HG03108 (cell line): Measurements from ENCODE around the gene DCLRE1B.
"Not testable (repeated sequence)": the region's sequence is repeated elsewhere in the genome, so short reads cannot be mapped to it uniquely, and the experiment has no call there.

Experiments used
- ATAC-seq: cut with Tn5 transposase; IDR thresholded peaks from one replicate; pipeline ENCODE4 v1.9.1; 2021; ENCODE audit warnings: moderate library complexity; ENCODE audit not compliant: unreplicated experiment

DCLRE1B gene

DNA sequence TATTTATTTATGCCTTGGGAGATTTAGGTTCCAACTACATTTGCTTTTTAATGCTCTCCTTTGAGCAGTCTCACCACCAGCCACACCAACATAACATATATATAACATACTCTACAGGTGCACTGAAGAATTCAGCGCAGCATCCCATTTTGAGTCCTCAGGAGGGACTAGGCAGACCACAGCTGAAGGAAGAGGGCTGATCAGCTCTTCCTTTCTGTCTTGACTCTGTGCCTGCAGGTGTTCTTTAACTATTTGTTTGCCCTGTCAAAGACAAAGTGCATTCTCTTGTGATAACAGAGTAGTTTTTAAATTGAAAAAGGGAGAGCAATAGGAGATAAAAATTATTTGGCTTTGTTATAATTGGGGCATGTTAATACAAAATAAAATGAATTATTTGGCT lies 41.0 kb downstream of the DCLRE1B start:
- no peak for ATAC-seq

GRCh38 chr1:113946678-113947387 lies 41.7 kb downstream of the DCLRE1B start:
- no peak for ATAC-seq

- no peak for ATAC-seq
Observed at GRCh38 chr1:113947388-113948107, 42.4 kb downstream of the DCLRE1B start.

DNA sequence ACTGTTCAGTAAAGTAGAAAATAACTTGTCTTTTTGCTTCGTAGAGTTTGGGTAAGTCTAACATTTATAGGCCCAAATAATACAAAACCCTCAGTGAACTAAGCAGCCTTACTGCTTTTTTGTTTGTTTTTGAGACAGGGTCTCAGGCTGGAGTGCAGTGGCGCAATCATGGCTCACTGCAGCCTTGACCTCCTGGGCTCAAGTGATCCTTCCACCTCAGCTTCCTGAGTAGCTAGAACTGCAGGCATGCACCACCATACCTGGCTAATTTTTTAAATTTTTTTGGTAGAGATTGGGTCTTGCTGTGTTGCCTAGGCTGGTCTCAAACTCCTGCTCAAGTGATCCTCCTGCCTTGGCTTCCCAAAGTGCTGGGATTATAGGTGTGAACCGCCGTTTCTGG lies 43.0 kb downstream of the DCLRE1B start:
- not testable (repeated sequence) for ATAC-seq

- ATAC-seq = no peak
Observed at GRCh38 chr1:113949007-113949406, 43.9 kb downstream of the DCLRE1B start.

DNA sequence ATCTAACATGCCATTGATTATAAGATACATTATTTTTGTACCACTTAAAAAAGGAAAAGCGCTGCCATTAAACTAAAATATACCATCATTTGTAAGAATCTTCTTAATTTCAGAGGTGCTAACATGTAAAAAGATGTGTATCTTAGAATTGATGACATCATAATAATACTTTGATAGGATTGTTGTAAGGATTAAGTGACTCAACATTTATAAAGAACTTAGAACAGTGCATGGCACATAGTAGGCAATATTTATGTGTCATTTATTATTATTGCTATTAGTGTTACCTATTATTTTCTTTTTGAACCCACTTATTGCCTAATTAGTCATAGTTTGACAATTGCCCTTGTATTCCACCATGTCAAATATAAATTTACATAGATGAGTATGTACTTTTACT lies 45.8 kb downstream of the DCLRE1B start:
- no peak for ATAC-seq

DNA sequence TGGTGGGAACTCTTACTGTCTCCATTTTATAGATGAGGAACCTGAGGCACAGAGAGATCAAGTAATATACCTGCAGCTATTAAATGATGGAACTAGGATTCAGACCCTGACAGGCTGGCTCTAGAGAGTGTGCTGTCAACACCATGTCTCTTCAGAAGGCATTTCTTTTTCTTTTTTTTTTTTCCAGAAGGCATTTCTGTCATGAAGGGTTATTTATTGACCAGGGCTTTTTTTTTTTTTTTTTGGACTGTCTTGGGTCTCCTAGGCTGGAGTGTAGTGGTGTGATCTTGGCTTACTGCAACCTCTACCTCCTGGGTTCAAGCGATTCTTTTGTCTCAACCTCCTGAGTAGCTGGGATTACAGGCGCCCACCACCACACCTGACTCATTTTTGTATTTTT lies 46.6 kb downstream of the DCLRE1B start:
- no peak for ATAC-seq

- ATAC-seq = no peak
Observed at GRCh38 chr1:113957984-113958383, 52.9 kb downstream of the DCLRE1B start.

GRCh38 chr1:113958691-113959090 lies 53.6 kb downstream of the DCLRE1B start:
- no peak for ATAC-seq

- ATAC-seq = no peak
Observed at GRCh38 chr1:113963281-113963906, 58.3 kb downstream of the DCLRE1B start.
